IMR-90 (cell line): ENCODE measurements around the gene AMOTL2. TPM values are rescaled to one million over a fixed set of nuclear protein-coding genes. Genes with fewer than 3 reads are reported as not detected.
A peak's percentile ranks its signal among the peaks of the same experiment; 100 is the strongest.

Source experiments
- ATAC-seq: fragments of 200-7000 bp; cut with Tn5 transposase; 2 replicates; pipeline ENCODE4 v1.9.1; 2020; ENCODE audit warnings: low read depth, mild to moderate bottlenecking, moderate library complexity
- BruUV-seq: library from RNA; stranded (reverse); fragments of 400-500 nt; replicated peaks from 2 replicates; lab custom pipeline; 2021; lab: Mats Ljungman, UMichigan
- CTCF ChIA-PET: fragments of 300-600 bp; formaldehyde crosslinking; extraction: SDS; loops from one replicate; lab custom pipeline; 2021; ENCODE audit warnings: antibody characterized with exemption; lab: Yijun Ruan, JAX
- POLR2A ChIA-PET: fragments of 300-600 bp; sonication (Branson Sonifier 250); formaldehyde crosslinking; loops from one replicate; lab custom pipeline; 2022; ENCODE audit warnings: antibody characterized with exemption; ENCODE audit not compliant: unreplicated experiment; lab: Charles Lee
- DNase-seq: peaks from one replicate; pipeline ENCODE4 v3.0.0; 2013
- H2AFZ ChIP-seq: replicated peaks from 2 replicates; pipeline ENCODE3; 2013; ENCODE audit warnings: low read length, mild to moderate bottlenecking; ENCODE audit not compliant: poor library complexity
- H2AK5ac ChIP-seq: 2 replicates; pipeline ENCODE4 v1.6.1; 2013; ENCODE audit warnings: low read depth, low read length, inconsistent platforms
- H2AK9ac ChIP-seq: replicated peaks from 2 replicates; pipeline ENCODE3; 2013; ENCODE audit warnings: mild to moderate bottlenecking, low read depth, low read length, moderate library complexity; ENCODE audit not compliant: poor library complexity
- H2BK120ac ChIP-seq: 2 replicates; pipeline ENCODE4 v1.6.1; 2013; ENCODE audit warnings: low read depth, low read length, inconsistent platforms
- H2BK15ac ChIP-seq: 3 replicates; pipeline ENCODE4 v1.6.1; 2013; ENCODE audit warnings: low read depth, low read length, inconsistent platforms
- H2BK20ac ChIP-seq: 2 replicates; pipeline ENCODE4 v1.6.1; 2013; ENCODE audit warnings: low read depth, mild to moderate bottlenecking, inconsistent platforms, low read length, moderate library complexity
- H2BK5ac ChIP-seq: 2 replicates; pipeline ENCODE4 v1.6.1; 2013; ENCODE audit warnings: mild to moderate bottlenecking, low read depth, low read length, inconsistent platforms; ENCODE audit not compliant: poor library complexity, severe bottlenecking
- H3K14ac ChIP-seq: replicated peaks from 2 replicates; pipeline ENCODE4 v1.6.1; 2013; ENCODE audit warnings: low read depth, low read length, inconsistent platforms
- H3K18ac ChIP-seq: 2 replicates; pipeline ENCODE4 v1.6.1; 2013; ENCODE audit warnings: low read depth, low read length, control low read depth
- H3K23ac ChIP-seq: 2 replicates; pipeline ENCODE4 v1.6.1; 2013; ENCODE audit warnings: low read depth, low read length, inconsistent platforms
- H3K27ac ChIP-seq: 2 replicates; pipeline ENCODE4 v1.5.1; 2013; ENCODE audit warnings: mild to moderate bottlenecking, control low read depth, low read length; ENCODE audit not compliant: insufficient read depth
- H3K27me3 ChIP-seq: 2 replicates; pipeline ENCODE4 v1.6.1; 2013; ENCODE audit warnings: low read length; ENCODE audit not compliant: control insufficient read depth, insufficient read depth
- H3K36me3 ChIP-seq: 2 replicates; pipeline ENCODE4 v1.6.1; 2013; ENCODE audit warnings: low read length, mixed read lengths; ENCODE audit not compliant: control insufficient read depth, insufficient read depth
- H3K4ac ChIP-seq: 2 replicates; pipeline ENCODE4 v1.6.1; 2013; ENCODE audit warnings: low read depth, low read length, inconsistent platforms
- H3K4me1 ChIP-seq: 2 replicates; pipeline ENCODE4 v1.6.1; 2013; ENCODE audit warnings: low read length, mixed read lengths; ENCODE audit not compliant: control insufficient read depth, insufficient read depth
- H3K4me2 ChIP-seq: 2 replicates; pipeline ENCODE4 v1.6.1; 2013; ENCODE audit warnings: low read depth, mild to moderate bottlenecking, control low read depth, low read length, moderate library complexity
- H3K4me3 ChIP-seq: 2 replicates; pipeline ENCODE4 v1.5.1; 2013; ENCODE audit warnings: low read depth, mild to moderate bottlenecking, control low read depth, low read length, moderate library complexity; ENCODE audit not compliant: insufficient read depth
- H3K56ac ChIP-seq: 2 replicates; pipeline ENCODE4 v1.6.1; 2013; ENCODE audit warnings: low read length, inconsistent platforms; ENCODE audit not compliant: insufficient read depth; ENCODE audit errors: extremely low read depth
- H3K79me1 ChIP-seq, 2 experiments: 2 replicates each; pipeline ENCODE4 v1.6.1; 2013; ENCODE audit warnings: low read length in 2 of 2, inconsistent platforms in 1 of 2, low read depth in 1 of 2
- H3K9ac ChIP-seq: 2 replicates; pipeline ENCODE4 v1.6.1; 2013; ENCODE audit warnings: low read depth, low read length, control low read depth
- H3K9me1 ChIP-seq: 2 replicates; pipeline ENCODE4 v1.6.1; 2013; ENCODE audit warnings: low read length, inconsistent platforms; ENCODE audit not compliant: insufficient read depth
- H3K9me3 ChIP-seq: 2 replicates; pipeline ENCODE4 v1.6.1; 2013; ENCODE audit warnings: low read length; ENCODE audit not compliant: control insufficient read depth, insufficient read depth
- H4K20me1 ChIP-seq: 2 replicates; pipeline ENCODE4 v1.6.1; 2013; ENCODE audit warnings: low read length, inconsistent platforms; ENCODE audit not compliant: insufficient read depth
- H4K5ac ChIP-seq: 2 replicates; pipeline ENCODE4 v1.6.1; 2013; ENCODE audit warnings: mild to moderate bottlenecking, low read depth, low read length, control low read depth
- H4K8ac ChIP-seq, 2 experiments: 2 replicates each; pipeline ENCODE4 v1.6.1; 2013; ENCODE audit warnings: low read depth in 2 of 2, low read length in 2 of 2, control low read depth in 1 of 2, inconsistent platforms in 1 of 2
- H4K91ac ChIP-seq: 2 replicates; pipeline ENCODE4 v1.6.1; 2013; ENCODE audit warnings: low read depth, low read length, inconsistent platforms; ENCODE audit not compliant: insufficient read depth
- CEBPB ChIP-seq: IDR thresholded peaks from 2 replicates; pipeline ENCODE4 v1.6.1; 2012; ENCODE audit warnings: low read depth, low read length, improper control_type of control experiment
- FOS ChIP-seq: fragments of 150-350 bp; IDR thresholded peaks from 2 replicates; pipeline ENCODE4 v1.6.1; 2016; ENCODE audit warnings: low read depth, low read length
- MAZ ChIP-seq: IDR thresholded peaks from 2 replicates; pipeline ENCODE4 v1.6.1; 2012; ENCODE audit warnings: low read depth, mild to moderate bottlenecking, low read length, improper control_type of control experiment, moderate library complexity, borderline replicate concordance
- POLR2A ChIP-seq: IDR thresholded peaks from 2 replicates; pipeline ENCODE4 v1.6.1; 2012; ENCODE audit warnings: mild to moderate bottlenecking, low read depth, low read length
- WGBS, 2 experiments: methylation state at CpG; one replicate each; pipeline versions ENCODE4 v1.1.5 to v1.1.7; 2013; ENCODE audit warnings: missing lambda C conversion rate in 2 of 2; ENCODE audit not compliant: insufficient read length in 1 of 2; ENCODE audit errors: extremely low coverage in 2 of 2; 5-methylcytosine and 5-hydroxymethylcytosine counted together
- dilution Hi-C: fragments of 300-500 bp; cut with HindIII; formaldehyde crosslinking; loops from one replicate; pipeline ENCODE4 v1.14.3; 2018; ENCODE audit warnings: low sequenced_read_pairs; ENCODE audit not compliant: unreplicated experiment
- in situ Hi-C: fragments of 300-500 bp; cut with MboI; formaldehyde crosslinking; loops from 3 replicates; pipeline ENCODE4 v1.14.3; 2019; ENCODE audit warnings: low sequenced_read_pairs, inconsistent platforms, mixed read lengths
- intact Hi-C: fragments of 100-400 bp; cut with micrococcal nuclease; formaldehyde crosslinking; loops from 2 replicates; pipeline ENCODE4 v1.10.0; 2022
- polyA plus RNA-seq, 3 experiments: library from polyadenylated mRNA; depleted of rRNA; stranded (reverse); fragments of >200 nt; gene quantifications; 2 replicates each; pipeline ENCODE4 v1.2.3, GENCODE V29; 2012; ENCODE audit warnings: low replicate concordance in 1 of 3
- total RNA-seq: library from RNA; depleted of rRNA; stranded (reverse); fragments of >200 nt; gene quantifications from 2 replicates; pipeline ENCODE4 v1.2.3, GENCODE V29; 2012

Gene AMOTL2
- total and polyA plus RNA-seq, 2 of the 4 experiments (the other 2 are of a cell fraction), result 162 to 176 TPM

DNA sequence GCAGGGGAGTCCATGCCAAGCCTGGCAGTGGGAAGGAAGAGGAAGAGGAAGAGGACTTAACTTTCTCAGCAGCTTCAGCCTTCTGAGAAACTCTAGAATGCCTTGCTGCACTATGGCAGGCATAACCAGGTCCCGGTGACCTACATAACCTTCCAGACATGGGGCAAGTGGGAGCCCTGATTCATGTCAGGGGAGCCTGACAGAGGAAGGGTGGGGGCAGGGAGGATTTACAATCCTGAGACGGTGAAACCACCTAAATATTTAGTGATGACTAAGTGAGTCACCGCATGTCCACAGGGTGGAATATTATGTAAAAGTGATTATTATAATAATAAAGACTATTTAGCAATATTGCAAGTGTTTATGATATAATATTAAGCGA lies 46.7 kb downstream of the AMOTL2 start:
- Histone ChIP-seq H3K27me3 (no peaks in the 10 kb centered on the region), H3K56ac (peak overlapping the region; percentile 92), H2BK5ac (peak overlapping the region; percentile 100), H2BK120ac (peak overlapping the region; percentile 99), H3K14ac (peak overlapping the region; percentile 87), H2AK5ac (peak overlapping the region; percentile 99), H4K5ac (peak overlapping the region; percentile 69), H3K23ac (peak overlapping the region; percentile 94), H3K4me2 (peak overlapping the region; percentile 6; the same call in 1 of the 2 replicates), H3K36me3 (no peaks in the 10 kb centered on the region), H3K4me1 (peaks cover 51% of the 10 kb centered on the region), H3K9me1 (peaks cover 34% of the 10 kb centered on the region), H3K79me1 (peaks cover 0 to 37% of the 10 kb centered on the region in 2 experiments; a peak in 2 of 4 replicates), H3K18ac (peak overlapping the region; percentile 94), H2BK15ac (peak overlapping the region; percentile 93; the same call in 2 of the 3 replicates), H3K4ac (peak overlapping the region; percentile 96), H2BK20ac (peak overlapping the region; percentile 97), H4K20me1 (peaks cover 4% of the 10 kb centered on the region; the same call in 1 of the 2 replicates), H2AK9ac (peak overlapping the region; percentile 95), H3K27ac (peak overlapping the region; percentile 98), H3K4me3 (no peak overlapping the region), H2AFZ (peak overlapping the region; percentile 51), H3K9me3 (no peaks in the 10 kb centered on the region), H4K8ac (peak overlapping the region; percentile 53 to 91), H3K9ac (peak overlapping the region; percentile 48), H4K91ac (peak overlapping the region; percentile 99)
- ChIA-PET CTCF (interaction anchor here (1.0 to 1.9 kb wide), 3 partner anchors 16 to 44 kb away, joined by 3 to 5 read pairs (median 3); no protein-coding TSS in a partner anchor), POLR2A (interaction anchor here (0.7 to 1.4 kb wide), 4 partner anchors 14 to 47 kb away, joined by 3 to 5 read pairs (median 4); partner anchors contain the start of gene AMOTL2)
- intact Hi-C loops (loop anchor here (2.0 kb wide), 1 partner anchor 25 kb away; no protein-coding TSS in a partner anchor), in situ Hi-C loops (no loop called here), dilution Hi-C loops (no loop called here)
- BruUV-seq, result no TSS peak
- WGBS, 2 experiments, result no CpG with 5 or more reads among the region's 4 CpGs
- ATAC-seq (peak; percentile 3; the same call in 1 of the 2 replicates), DNase-seq (peak; percentile 83)
- TF ChIP-seq CEBPB, result peak; percentile 41; the same call in 1 of the 2 replicates
- TF ChIP-seq POLR2A, result no peak
- peak; percentile 79 for TF ChIP-seq FOS
- peak; percentile 69; the same call in 1 of the 2 replicates for TF ChIP-seq MAZ
